ENCODE data around the gene TMEM88.
A peak's percentile ranks its signal among the peaks of the same experiment; 100 is the strongest.
"Not testable (repeated sequence)": the region's sequence is repeated elsewhere in the genome, so short reads cannot be mapped to it uniquely, and the experiment has no call there.

TMEM88 gene

DNA sequence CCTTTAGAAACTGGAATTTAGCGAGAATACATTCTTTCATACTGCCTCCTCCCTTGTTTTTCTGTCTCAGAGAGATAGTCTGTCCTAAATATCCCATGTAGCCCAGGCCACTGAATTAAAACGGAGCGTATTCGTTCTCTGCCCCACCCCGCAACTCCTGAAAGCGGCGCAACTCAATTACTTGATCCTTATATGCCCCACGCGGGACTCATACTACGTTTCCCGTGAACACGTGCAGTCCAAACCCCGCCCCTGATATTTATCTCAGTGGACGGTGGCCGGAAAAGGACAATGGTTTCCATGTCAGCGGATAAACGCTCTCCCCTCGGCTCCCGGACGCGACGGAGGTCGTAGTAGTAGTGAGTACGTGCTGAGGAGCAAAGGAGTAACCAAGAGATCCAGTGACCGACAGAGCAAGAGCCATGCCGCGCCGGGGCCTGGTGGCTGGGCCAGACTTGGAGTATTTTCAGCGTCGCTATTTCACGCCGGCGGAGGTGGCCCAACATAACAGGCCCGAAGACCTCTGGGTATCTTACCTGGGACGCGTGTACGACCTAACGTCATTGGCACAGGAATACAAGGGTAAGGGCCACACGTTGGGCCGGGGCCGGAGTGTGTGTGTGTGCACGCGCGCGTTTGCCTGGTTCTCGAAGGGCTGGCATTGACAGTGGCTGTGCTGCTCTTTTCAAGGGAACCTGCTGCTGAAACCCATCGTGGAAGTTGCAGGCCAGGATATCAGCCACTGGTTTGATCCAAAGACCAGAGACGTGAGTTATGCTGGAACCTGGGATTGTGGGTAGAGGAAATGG lies 3.1 kb downstream of the TMEM88 start, which contains the start of gene CYB5D1:
TSS of gene CYB5D1 (plus strand) at position 291 of the 809 bp plus-strand sequence. CDS start at position 423, 132 bp downstream.
- DNase-seq: peak; percentile 78 to 88

DNA sequence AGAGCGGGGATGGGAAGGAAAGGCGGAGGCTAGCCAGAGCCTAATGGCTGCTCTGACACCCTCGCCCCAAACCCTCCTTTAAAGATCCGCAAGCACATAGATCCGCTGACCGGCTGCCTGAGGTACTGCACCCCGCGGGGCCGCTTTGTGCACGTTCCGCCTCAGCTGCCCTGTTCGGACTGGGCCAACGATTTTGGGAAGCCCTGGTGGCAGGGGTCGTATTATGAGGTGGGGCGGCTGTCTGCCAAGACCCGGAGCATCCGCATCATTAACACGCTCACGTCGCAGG lies 3.6 kb downstream of the TMEM88 start:
- peak; percentile 38 to 41 for DNase-seq

- no peak for DNase-seq
Observed at GRCh38 chr17:7859028-7859427, 4.2 kb downstream of the TMEM88 start.

DNA sequence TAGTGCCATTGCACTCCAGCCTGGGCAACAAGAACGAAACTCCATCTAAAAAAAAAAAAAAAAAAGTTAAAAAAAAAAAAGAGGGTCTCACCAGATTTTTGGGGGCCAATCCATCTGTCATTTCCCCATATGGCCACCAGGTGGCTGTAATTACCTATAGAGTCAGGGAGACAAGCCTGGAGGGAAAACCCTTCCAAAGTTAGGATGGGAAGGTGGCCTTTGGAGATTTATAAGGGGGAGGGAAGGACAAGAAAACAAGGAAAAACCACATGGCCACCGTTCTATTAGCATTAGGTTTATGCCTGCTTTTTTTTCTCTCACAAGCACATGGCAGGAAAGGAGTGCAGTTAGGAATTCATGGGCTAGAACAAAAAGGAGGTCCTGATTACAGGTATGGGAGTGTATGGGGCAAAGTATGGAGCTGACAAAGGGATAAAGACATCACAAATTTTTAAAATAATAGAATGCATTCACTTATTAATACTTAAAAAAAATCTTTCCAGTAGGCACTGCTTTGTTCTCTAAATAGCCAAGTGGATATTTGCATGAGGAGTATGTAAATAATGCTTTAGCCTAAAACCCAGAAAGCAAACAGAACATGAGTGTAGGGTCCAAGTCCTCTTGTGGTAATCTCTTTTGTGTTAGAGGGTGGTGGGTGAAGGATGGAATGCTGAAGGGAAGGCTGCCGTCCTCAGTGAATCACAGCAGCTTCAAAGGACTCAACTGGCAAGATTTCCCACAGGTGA lies 8.0 kb downstream of the TMEM88 start:
- peak; percentile 28 to 34 for DNase-seq

DNA sequence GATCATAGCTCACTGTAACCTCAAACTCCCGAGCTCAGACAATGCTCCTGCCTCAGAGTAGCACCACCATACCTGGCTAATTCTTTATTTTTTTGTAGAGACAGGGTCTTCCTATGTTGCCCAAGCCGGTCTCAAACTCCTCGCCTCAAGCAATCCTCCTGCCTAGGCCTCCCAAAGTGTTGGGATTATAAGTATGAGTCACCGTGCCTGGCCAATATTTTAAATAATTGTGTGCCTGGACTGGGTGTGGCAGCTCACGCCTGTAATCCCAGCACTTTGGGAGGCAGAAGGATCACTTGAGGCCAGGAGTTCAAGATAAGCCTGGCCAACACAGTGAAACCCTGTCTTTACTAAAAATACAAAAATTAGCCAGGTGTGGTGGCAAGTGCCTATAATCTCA lies 9.5 kb downstream of the TMEM88 start:
- DNase-seq: not testable (repeated sequence)

DNA sequence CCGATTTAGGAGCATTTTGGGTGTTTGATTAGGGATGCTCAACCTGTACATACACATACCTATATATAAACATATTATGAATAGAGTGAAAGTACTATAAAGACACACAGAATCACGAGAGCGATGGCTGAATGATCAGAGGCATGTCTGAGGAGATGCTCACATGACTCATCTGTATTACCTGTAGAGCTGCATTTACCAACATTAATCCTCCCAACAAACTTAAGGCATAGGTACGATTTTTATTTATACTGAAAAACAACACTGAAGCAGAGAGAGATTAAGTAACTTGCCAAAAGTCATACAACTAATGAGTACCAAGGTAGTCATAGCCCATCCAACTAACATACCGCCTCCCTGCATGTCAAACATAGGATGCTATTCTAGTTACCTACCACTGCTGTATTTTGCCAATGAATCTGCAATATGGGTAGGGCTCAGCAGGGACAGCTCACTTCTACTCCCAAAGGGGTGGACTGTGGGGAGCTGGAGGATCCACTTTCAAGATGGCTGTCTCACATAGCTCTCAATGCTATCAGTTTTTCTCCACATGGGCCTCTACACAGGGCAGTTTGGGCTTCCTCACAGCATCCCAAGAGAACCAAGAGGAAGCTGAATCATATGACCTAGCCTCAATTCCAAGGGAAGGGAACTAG lies 10.3 kb downstream of the TMEM88 start:
- no peak for DNase-seq

DNA sequence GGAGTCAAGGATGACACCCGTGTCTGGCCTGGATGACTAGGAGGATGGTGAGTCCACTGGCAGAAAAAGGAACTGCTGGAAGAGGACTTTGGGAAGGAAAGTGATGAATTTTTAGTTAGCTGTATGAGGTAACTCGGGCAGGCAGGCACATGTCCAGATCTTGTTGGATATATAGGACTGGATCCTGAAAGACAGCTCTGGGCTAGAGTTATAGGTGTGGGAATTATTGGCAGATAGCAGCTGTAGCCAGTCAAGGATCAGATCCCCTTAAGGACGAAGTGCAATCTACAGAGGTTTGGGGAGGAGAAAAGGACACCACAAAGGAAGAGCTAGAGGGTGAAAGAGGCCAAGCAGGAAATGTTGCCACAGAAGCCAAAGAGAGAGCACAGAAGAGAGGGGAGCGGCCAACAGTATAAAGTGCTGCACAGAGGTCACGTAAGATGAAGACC lies 13.0 kb downstream of the TMEM88 start:
- no peak for DNase-seq

- DNase-seq: no peak
Observed at GRCh38 chr17:7873051-7873450, 18.2 kb downstream of the TMEM88 start.

DNA sequence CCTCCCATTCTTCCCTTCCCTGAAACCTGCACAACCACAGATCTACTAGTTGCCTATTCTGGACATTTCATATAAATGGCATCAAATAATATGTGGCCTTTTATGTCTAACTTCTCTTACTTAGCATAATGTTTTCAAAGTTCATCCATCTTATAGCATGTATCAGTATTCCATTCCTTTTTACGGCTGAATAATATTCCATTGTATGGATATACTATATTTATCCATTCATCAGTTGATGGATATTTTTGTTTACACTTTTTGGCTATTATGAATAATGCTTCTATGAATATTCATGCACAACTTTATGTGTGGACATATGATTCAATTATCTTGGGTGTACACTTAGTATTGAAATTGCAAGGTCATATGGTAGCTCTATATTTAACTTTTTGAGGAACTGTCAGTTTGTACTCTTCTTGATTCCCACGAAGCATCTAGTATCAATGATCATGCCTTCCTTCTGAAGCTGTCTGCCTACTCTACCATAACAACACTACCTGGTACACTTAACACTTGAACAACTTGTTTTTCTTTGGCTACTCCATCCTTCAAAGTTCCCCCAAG lies 21.0 kb downstream of the TMEM88 start:
- no peak for DNase-seq

DNA sequence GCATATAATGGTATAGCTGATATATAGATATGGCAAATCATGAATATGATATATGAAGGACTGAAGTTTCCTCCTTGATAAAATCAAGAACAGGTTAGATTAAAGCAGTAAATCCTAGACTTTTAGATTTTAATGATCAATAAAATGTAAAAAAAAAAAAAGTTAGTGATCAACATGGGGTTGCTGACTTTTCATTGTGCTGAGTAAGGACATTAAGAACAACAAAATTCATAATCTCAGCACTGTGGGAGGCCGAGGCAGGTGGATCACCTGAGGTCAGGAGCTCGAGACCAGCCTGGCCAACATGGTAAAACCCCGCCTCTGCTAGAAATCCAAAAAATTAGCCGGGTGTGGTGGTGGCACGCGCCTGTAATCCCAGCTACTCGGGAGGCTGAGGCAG lies 23.4 kb downstream of the TMEM88 start:
- DNase-seq: no peak

DNA sequence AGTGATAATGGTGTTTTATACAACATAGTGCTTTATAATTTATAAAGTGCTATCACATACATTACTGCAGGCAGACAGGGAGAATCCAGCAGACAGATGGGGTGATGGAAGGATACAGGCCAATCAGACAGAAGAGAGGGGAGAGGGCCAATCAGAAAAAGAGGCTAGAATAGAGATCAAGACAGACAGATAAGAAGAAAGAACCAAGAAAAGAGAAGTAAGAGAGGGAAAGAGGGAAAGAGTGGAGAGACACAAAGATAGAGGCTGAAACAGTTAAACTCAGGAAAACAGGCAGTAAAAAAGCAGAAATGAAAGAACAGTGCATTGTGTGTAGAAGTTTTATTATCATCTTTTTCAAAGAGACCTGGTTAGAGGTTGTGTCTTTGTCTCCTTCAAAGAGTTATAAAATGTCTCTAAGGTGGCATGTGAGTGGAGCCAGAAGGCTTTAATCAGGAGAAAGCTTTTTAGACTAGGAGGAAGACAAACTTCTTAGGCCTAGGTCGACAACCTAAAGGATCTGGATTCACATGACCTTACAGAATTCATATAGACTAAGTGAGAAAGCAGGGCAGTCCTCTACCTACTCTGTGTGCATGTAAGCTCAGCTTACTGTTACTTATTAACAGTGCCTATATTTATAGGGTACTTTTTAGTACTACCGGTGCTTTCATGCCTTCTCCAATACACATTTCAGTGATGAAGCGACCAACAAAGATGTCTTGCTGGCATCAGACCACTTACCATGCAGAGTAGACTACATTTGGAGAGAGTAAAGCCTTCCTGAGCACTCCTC lies 25.4 kb downstream of the TMEM88 start:
- no peak for DNase-seq

DNA sequence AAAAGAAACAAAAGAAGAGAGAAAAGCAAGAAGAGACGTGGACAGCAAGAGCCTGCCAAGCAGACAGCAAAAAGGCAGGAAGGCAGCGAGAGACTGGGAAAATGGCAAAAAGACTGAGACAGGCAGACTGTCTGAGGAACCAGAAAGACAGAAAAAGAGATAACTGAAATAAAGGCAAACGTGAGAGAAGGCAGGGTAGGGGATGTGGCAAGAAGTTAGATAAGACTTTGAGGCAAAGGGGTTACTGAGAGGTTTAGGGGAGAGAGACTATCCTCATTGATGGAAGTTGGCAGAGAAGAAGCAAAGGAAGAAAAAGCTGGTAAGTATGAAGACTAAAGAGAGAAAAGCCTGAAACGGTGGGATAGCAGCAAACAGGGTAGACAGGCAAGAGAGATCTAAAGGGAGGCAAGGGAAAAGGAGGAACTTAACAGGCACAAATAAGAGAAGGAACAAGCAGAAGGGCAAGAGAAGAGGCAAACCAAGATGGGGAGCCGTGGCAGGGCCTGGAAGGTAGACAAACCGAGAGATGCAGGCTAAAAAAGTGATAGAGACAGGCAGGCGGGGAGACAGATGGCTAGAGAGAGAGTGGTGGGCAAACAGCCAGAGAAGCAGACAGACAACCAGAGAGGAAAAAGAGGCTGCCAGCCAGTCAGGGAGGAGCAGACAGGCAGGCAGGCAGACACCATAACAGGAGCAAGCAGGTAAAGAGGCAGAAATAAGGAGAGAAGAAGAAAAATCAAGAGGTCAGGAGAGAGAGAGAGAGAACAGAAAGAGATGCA lies 26.6 kb downstream of the TMEM88 start:
- DNase-seq: no peak

DNA sequence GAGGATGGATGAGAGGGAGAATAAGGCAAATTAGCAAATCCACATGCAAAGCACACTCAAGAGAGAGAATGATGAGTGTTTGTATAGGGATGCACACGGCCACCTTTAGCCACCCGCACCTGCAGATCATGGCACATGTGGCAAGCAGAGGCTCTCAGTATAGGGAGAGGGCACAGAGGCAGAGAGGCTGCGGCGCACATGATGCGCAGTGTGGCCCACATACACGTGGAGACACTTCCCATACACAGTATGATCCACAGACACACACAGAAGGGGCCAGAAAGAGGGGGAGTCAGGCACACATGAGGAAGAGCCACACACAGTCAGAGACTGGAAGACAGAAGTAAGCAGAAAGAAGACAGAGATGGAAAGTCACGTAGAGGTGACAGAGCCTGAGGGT lies 27.2 kb downstream of the TMEM88 start:
- DNase-seq: no peak

- DNase-seq: no peak
Observed at GRCh38 chr17:7882629-7883028, 27.8 kb downstream of the TMEM88 start.

- DNase-seq: peak; percentile 14 to 41
Observed at GRCh38 chr17:7883781-7884386, 29.0 kb downstream of the TMEM88 start.

- peak; percentile 49 to 66 for DNase-seq
Observed at GRCh38 chr17:7884581-7885366, 29.9 kb downstream of the TMEM88 start.

DNA sequence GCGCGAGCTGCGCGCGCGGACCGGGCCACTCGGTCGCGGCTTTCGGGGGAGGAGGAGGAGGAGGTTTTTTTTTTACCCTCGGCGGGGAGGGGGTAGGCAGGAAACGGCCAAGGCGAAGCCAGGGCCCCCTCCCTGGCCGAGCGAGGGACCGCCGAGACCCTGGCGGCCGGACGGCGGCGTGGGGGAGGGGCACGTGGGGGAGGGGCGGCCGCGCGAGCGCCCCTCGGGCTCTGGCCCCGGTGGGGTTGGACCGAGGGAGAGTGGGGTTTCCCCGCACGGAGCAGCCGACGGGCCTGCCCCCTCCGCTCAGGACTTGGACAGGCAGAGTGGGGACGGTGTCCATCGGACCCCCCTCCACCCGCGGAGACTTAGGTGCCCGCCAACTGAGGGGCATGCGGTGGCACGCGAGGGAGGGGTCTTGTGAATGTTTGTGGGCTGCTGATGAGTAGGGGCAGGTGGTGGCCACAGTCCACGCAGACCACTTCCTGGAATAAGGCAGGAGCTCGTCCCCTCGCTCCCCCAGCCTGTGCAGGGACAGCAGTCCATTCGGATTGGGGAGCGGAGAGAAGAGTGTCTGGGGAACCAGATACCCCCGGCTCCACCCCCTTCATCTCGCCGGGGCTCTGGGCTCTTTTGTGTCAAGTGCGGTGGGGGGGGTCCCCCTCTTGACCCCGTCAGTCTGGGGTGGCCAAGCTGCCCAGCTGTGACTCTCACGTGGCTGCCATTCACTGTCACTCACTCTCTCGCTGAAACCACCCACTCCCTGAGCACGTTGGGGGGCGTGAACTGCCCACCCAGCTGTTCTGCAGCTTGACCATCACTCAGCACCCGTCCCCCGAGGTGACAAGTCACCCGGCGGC lies 30.7 kb downstream of the TMEM88 start:
- DNase-seq: peak; percentile 26 to 53

GRCh38 chr17:7886227-7887037 lies 31.6 kb downstream of the TMEM88 start:
- peak; percentile 37 to 45 for DNase-seq

All from stimulated activated CD4-positive, alpha-beta T cell treated with anti-CD3 and anti-CD28 coated beads, Interleukin-4, amount 100 ng/mL, for 4 hours (primary cell).